DMS153 treated with DMSO at 0.1 percent for 48 hours (cell line): ENCODE data around the gene FBH1.
"Not testable (repeated sequence)": the region's sequence is repeated elsewhere in the genome, so short reads cannot be mapped to it uniquely, and the experiment has no call there.

Source experiments
- DNase-seq: peaks from one replicate; lab custom pipeline; 2025; ENCODE audit not compliant: unreplicated experiment; lab: John Stamatoyannopoulos, UW

FBH1 gene

DNA sequence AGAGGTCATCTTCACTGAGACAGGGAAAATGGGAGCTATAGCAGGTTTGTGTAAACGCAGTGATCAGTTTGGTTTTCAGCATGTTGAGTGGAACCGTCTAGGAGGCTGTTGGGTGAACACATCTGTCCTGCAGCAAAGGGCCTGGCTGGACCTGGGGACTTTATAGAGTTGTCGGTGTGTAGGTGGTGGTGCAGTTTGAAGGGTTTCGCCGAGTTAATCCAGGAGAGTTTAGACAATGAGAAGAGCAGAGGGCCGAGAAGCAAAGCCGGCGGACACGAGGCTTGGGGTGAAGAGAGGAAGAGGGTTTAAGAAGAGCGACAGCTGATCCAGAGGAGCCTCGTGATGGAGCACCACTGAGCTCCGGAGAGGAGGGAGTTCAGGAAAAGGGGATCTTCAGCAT lies 48.2 kb downstream of the FBH1 start:
- no peak for DNase-seq

DNA sequence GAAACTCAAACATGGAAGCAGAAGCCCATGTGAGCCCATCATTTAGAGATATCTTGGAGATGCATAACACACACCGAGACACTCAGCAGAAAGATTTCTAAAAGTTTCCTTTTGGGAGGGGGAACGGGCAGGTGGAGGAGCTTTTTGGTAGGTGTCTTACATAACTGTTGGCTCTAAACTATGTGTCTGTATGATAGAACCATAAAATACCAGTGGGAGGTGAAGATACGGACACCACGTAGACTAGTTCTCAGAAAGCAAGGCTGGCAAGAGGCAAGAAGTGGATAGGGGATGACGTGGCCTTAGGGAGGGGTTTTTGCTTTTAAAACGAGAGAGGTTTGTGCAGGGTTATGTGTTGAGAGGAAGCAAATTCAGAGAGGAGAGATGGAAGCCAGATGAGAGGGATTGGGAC lies 50.8 kb downstream of the FBH1 start:
- no peak for DNase-seq

DNA sequence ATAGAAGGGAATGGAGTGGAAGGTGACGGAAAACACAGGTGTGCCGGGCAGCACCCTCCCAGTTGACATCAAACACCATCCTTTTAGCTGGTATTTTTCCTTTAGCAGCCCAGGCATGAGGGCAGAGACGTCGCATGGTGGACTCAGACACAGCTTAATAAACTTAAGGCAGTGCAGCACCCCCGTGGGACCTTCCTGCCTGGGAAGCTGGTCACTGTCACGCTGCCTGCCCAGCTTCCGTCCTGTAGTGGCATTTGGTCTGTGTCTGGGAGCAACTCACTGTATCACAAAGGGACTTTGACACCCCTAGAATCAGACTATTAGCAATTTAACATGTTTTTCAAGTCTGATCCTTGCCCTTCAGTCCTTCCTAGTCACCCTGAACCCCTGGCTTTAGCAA lies 51.5 kb downstream of the FBH1 start:
- DNase-seq = no peak

DNA sequence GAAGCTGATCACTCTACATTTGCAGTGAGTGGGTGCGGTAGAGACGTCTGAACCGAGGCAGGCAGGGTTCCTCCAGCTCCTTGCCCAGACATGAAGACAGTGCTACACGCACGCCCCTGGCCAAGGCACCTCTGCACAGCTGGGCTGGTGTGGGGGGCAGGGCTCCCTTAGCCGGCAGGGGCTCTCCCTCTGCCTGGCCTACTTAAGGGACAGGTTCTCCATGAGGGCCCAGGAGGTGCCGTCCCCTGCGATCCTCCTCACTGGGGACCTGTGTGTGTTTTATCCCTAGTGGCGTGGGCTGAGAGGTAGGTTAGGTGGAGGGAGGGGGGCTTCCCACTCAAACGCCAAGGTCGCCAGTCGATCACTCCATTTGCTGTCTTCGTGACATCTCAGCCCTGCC lies 52.0 kb downstream of the FBH1 start:
- no peak for DNase-seq

DNA sequence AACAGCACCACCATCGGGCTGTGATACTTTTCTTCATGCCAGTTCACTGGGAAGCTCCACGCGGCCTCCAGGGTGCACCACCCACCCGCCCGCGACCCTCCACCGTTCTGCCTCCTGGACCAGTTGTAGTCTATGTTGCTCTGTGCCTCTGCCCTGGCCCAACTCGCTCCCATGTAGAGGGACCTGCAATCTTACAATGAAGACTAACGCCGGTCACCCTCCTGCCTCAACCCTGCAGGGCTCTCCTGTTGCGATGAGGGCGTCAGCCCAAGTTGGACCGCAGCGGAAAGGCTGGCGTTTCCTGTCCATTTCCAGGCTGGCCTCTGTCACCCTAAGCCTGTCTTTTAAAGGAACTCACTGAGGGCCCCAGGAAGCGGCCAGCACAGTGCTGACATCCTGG lies 52.4 kb downstream of the FBH1 start:
- no peak for DNase-seq

DNA sequence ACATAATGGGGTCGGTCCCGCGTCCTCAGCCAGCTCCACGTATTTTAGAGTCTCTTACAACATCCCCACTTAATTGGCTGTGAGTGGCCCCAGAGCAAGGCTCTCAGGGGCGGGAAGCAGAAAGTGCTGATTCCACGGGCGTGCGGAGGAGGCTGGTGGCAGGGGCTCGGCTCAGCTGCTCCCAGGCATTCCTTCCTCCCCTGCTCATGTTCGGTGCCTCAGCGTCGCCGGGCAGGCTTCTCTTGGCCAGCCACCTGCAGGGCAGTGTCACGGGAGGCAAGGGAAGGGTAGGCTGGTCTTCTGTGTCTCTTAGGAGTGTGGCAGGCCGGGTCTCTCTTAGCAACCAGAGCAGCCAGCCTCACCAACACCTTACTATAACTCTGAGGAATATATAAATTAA lies 53.5 kb downstream of the FBH1 start:
- DNase-seq = no peak

DNA sequence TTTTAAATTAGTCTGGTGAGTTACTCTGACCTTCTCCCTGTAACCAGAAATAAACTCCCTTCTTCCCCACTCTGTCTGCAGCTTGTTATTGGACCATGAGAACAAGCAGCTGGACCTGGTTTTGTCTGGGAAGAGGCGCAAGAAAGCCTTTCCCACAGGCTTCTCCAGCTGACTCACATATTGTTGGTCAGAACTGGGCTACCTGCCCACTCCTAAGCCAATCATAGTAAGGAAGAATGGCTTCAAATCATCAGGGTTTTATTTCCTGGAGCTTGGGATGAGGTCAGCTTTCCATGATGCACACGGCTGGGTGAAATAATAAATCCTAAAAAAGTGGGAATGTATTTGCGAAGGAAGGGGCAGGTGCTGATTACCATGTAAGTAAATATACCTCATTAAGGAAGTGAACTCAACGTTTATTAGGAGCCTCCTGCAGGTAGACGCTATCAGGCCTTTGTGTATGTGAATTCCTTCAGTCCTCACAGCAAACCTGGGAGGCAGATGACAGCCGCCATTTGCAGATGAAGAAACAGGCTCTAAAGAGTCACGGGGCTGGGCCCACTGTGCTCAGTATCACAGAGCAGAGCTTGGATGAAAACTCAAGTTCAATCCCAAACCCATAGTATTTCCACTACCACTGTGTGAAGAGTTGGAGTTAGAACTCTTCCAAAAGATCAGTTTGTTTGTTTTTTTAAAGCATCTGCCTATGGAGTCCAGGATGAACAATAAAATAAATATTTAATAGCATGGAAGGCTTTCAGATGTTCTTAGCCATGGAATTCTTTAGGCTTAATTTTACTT lies 54.5 kb downstream of the FBH1 start:
- no peak for DNase-seq

DNA sequence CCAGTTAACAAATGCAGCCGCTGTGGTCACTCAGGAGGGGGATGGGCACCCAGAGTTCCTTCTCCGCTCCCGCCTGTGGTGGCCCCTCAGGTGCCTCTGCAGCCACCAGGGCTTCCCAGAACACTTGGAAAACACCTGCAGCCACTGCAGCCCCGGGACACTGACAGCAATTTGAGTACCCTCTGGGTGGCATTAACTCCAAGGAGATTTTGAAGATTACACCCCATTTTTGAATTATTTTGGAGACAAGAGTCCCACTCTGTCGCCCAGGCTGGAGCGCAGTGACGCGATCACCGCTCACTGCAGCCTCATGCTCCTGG lies 55.1 kb downstream of the FBH1 start:
- DNase-seq = no peak

DNA sequence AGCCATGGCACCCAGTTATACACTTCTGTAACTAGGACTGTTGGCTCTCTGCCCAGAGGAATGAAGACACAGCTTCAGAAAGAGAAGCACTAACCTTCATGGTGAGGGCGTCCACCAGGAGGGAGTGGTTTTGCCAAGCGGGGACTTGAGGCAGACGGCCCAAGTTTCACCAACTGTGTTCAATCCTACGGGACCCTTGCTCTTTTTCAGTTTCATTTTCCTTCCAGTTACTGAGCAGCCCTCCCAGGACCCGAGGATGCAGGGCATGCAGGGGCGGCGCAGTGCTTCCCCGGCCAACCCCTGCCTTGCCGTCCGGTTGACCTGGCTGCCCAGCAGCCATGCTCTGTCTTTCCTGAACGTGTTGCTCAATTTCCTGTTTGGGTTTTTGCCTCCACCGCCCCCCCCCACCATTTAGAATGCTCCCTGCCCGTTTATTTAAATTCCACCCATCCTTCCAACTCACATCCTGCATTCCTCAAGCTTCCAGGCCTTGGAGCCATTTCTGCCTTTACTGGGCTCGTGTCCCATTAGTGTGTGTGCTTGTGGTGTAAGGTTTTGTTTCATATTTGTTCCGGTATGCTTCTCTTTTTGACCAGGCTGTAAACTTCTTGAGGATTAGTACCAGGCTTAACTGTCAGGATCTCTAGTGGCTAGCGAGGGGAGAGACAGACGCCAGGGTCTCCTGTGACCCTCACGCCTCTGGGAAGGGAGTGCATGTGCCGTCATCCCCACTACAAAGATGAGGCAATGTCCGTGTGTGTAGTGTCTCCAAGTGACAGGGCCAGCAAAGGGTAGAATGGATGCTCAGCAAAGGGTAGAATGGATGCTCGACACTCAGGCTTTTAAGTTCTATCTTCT lies 55.7 kb downstream of the FBH1 start:
- no peak for DNase-seq

DNA sequence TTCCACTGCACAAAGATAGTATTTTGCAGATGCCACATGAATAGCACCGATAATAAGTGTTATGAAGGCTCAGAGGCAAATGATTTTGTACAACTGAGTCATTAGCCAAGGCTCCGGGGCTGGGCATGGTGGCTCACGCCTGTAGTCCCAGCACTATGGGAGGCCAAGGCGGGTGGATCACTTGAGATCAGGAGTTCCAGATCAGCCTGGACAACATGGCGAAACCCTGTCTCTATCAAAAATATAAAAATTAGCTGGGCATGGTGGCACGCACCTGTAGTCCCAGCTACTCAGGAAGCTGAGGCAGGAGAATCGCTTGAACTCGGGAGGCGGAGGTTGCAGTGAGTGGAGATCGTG lies 56.4 kb downstream of the FBH1 start:
- DNase-seq = not testable (repeated sequence)

DNA sequence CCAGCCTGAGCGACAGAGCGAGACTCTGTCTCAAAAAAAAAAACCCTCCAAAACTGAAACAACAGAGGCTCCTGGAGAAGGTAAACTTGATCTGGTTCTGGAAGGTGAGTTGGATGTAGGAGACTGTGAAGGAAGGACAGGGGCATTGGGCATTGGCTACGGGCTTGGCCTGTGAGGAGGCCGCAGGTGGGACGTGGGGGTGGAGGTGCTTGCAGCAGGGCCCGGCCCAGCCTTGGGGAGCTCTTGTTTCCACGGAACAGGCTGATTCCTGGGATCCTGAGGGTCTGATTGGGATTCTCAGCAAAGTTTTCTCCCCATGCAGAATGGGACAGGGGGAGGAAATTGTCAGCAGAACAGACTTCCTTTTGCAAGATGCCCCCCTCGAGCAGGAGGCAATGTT lies 56.7 kb downstream of the FBH1 start:
- DNase-seq = no peak

DNA sequence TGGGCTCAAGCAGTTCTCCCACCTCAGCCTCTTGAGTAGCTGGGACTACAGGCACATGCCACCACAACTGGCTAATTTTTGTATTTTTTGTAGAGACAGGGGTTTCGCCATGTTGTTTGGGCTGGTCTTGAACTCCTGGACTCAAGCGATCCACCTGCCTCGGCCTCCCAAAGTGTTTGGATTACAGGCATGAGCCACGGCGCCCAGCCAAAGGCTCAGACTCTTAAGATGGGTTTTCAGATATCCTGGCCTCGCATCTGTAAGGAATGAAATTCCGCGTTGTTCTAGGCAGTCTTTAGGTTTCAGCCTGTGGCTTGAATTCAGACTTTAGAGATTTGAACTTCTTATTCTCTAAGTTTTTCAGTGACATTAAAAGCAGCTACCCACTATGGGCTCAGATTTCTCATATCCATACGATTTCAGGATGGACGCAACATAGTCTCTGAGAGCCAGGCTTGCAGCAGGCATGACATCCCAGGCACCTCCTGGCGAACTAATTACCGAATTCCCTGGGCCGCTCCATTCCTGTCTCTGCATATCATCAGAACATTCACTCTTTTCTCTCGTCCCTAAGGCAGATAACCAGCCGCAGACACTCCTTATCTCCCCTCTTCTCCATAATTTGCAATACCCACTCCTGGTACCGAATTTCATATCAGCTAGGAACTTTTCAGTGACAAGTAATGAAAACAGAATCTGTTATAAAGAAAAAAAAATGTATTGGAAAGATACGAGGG lies 57.6 kb downstream of the FBH1 start:
- DNase-seq = no peak

DNA sequence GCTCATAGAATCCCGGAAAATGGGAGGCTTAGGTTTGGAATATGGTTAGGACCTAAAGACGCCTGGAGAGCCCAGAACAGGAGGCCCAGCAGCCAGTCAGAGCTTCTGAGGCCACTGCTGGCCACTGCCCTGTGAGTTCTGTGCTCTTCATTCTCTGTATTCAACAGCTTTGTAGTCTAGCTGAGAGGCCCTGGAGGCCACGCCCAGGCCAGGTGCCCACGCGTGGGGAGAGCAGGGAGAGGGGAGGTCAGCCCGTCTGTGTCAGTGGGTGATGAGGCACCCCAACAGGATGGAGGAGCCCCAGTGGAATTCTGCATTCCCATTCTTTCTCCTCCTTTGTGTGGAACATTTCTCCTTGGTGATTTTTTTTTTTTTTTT lies 58.2 kb downstream of the FBH1 start:
- DNase-seq = no peak

DNA sequence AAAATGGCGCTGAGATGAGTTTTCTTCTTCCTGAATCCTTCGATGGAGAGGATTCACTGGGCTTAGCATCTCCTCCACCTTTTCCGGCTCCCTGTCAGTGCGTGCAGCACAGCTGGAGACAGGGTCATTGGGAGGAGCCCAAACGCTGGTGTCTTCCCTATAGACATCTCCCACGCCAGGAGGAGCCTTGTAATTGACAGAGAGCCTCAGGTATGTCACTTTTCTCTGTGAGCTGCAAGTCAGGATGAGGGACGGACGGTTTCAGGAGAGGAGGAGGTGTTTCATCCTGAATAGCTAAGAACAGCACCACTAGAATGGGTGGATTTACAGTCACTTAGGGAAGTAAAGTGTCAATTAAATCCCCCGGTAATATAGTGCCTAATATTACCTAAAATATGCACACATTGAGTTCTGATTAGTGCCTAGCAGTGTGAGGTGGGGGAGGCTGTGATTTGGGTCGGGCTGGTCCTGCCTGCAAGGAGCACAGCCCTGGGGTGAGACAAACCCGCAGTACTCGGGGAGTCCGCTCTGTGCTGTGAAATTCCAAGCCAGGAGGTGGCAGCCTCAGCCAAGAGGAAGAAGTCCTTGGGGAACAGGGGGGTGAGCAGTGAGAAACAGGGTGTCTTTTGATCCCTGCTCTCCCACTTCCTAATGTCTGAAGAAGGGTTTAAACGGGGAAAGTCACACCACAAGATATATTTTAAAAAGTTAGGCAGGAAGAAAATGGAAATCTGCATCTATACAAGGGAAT lies 59.1 kb downstream of the FBH1 start:
- no peak for DNase-seq

DNA sequence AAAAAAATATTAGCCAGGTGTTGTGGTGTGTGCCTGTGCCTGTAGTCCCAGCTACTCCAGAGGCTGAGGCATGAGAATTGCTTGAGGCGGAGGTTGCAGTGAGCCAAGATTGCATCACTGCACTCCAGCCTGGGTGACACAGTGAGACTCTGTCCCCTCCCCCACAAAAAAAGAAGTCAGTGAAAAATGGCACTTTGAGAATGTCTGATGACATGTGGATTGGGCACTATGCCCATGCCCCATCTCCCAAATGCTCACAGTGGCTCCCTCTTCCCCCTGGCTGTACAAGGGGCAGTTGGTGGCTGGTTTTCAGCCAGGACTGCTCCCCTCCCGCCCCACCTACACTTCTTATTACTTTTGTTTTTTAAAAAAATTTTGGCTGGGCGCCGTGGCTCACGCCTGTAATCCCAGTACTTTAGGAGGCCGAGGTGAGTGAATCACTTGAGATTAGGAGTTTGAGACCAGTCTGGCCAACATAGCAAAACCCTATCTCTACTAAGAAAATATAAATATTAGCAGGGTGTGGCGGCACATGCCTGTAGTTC lies 61.2 kb downstream of the FBH1 start:
- DNase-seq = no peak

DNA sequence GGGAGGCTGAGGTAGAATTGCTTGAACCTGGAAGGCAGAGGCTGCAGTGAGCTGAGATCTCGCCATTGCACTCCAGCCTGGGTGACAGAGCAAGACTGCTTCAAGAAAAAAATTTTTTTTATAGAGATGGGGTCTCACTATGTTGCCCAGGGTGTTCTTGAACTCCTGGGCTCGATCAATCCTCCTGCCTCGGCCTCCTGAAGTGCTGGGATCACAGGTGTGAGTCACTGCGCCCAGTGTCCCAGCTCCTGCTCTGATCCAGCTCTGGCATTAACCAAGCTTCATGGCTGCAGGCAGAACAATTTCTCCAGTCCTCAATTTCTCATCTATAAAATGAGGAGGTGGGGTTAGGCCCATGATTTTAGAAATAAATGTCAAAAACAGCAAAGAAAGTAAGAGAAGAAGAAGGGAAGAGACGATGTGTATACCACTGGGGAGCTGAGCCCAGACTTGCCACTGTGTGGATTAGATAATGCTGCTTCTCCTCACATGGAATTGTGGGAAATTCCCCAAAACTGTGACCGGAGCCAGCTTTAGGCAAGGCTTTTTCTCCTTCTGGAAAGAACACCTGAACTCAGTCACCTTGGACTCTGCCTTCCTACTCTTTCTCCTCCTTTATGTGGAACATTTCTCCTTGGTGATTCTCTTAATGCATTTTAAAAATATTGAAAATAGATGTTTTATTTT lies 61.8 kb downstream of the FBH1 start:
- DNase-seq = no peak

DNA sequence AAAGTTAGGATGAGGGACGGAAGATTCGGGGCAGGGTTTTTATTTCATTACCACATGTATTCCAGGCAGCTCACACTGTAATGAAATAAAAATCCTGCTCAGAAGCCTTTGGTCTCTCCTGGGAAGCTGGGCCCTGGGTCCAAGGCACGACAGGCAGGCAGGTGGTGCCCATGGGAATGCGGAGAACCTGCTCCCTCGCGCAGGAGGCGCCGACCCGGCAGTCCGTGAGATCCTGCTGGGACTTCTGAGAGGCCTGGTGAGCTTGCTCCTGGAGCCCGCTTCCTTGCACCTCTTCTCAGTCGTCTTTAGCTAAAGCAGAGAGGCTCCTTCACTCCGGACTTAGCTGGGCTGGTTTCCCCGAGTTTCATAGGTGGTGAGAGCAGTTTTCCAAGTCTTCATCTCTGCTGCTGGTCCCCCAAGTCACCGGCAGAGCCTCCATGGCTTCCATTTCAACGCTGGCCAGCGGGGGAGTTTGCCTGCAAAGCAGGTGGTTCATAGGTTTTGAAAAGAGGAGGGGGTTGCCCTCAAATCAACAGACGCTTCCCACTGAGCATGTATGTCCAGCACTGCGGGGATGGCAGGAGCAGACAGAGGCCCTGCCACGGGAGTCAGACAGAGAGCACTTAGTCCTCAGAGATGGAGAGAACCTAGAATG lies 62.8 kb downstream of the FBH1 start:
- DNase-seq = no peak

DNA sequence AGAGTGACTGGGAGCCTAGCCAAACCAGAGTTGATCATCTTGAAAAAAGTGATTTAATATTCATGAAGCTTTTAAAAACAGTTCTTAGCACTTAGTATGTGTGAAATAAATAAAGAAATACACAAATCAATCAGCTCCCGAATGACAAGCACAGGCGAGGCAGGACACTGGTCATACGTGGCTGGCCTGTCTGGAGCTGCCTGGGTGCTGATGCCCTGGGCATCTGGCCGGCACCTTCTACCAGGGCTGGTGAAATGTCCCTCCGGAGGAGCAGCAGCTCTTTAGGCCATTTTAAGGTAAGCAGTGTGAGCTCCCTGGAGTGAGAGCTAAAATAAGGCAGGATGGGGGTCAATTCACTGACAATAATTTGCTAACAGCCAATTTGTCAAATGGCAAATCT lies 63.6 kb downstream of the FBH1 start:
- no peak for DNase-seq

DNA sequence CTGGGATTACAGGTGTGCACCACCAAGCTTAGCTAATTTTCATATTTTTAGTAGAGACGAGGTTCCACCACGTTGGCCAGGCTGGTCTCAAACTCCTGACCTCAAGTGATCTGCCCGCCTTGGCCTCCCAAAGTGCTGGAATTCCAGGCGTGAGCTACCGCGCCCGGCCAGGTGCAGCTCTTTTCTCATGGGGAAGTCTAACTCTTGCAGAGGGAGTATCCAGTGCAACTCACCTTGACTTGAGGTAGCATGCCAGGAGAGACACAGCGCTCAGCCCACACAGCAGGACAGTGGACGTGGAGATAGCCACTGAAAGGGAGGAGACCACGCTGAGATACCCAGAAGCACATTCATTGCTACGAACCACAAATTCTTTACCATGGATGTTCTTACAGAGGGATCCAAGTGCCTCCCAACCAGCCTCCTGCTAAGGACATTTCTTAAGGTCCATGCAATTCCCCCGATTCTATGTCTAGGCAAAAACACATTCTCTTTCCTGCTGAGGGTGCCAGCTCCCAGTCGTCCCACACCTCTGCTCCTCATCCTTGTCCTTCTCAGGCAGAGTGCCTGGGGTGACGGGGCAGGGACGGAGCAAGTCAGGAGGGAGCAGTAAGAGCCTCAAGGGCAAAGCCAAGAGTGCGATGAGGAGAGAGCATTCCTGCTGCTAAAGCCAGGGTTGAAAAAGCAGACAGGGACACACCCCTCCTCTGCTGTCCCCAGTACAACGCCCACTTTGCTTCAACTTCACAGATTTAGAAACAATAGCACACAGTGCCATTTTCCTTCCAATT lies 66.3 kb downstream of the FBH1 start:
- no peak for DNase-seq
